Activated B cell treated with CpG ODN at 0.5 μM for 24 hours (primary cell): ENCODE data around the gene RPAP2. TPM values are rescaled to one million over a fixed set of nuclear protein-coding genes. Genes with fewer than 3 reads are reported as not detected.

Experiments
- ATAC-seq: fragments of 200-7000 bp; cut with Tn5 transposase; one replicate; pipeline ENCODE4 v1.10.0; 2021; ENCODE audit warnings: low read depth, mild to moderate bottlenecking, moderate library complexity
- CTCF ChIA-PET: fragments of 350-600 bp; sonication (Branson Sonifier 250); formaldehyde crosslinking; loops from one replicate; lab custom pipeline; 2021; ENCODE audit warnings: antibody characterized with exemption; lab: Charles Lee
- POLR2A ChIA-PET: fragments of 350-600 bp; sonication (Branson Sonifier 250); formaldehyde crosslinking; loops from one replicate; lab custom pipeline; 2021; ENCODE audit warnings: antibody characterized with exemption; lab: Charles Lee
- DNase-seq: peaks from one replicate; pipeline ENCODE4 v3.0.0; 2022
- H3K27ac Mint-ChIP-seq: one replicate; pipeline ENCODE4 v1.8.0; 2020; ENCODE audit warnings: mixed read lengths
- H3K27me3 Mint-ChIP-seq: one replicate; pipeline ENCODE4 v1.8.0; 2021; ENCODE audit warnings: mixed read lengths
- H3K36me3 Mint-ChIP-seq: one replicate; pipeline ENCODE4 v1.8.0; 2021; ENCODE audit warnings: low read depth, mixed read lengths
- H3K4me1 Mint-ChIP-seq: one replicate; pipeline ENCODE4 v1.8.0; 2021; ENCODE audit warnings: mixed read lengths
- H3K4me3 Mint-ChIP-seq: one replicate; pipeline ENCODE4 v1.8.0; 2020; ENCODE audit warnings: mild to moderate bottlenecking, mixed read lengths
- H3K9me3 Mint-ChIP-seq: one replicate; pipeline ENCODE4 v1.8.0; 2020; ENCODE audit warnings: mixed read lengths
- intact Hi-C: fragments of 100-400 bp; cut with micrococcal nuclease; formaldehyde crosslinking; loops from one replicate; pipeline ENCODE4 v1.15.1; 2024
- total RNA-seq: library from RNA; stranded (reverse); gene quantifications from 2 replicates; pipeline ENCODE4 v1.2.3, GENCODE V29; 2022
- TF ChIP-seq, protein P1 (sequence below): fragments of 200-600 bp; IDR thresholded peaks from one replicate; pipeline ENCODE4 v1.8.0; 2022; ENCODE audit warnings: antibody characterized with exemption, mild to moderate bottlenecking

Gene RPAP2
- total RNA-seq, 1 donor from 2014 or later: 31.7 TPM

DNA sequence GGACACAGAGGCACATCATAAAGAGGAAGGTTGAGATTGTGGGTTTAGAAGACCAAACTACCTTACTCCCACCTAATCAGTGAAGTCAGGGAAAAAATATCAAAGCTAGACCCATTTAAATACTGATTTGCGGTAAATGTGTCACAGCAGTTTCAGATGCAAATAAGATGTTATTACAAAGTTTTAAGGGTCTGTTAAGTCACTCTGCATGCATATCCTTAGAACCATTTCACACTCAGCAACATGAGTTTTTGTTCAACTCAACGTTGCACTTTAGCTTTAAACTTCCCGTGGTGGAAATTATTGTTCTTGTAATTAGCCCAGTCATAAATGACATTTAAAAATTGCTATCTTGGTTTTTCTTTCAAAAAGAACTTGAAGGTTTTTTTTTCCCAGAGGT, 34.8 kb downstream of the RPAP2 start:
- TF ChIP-seq, protein P1, sequence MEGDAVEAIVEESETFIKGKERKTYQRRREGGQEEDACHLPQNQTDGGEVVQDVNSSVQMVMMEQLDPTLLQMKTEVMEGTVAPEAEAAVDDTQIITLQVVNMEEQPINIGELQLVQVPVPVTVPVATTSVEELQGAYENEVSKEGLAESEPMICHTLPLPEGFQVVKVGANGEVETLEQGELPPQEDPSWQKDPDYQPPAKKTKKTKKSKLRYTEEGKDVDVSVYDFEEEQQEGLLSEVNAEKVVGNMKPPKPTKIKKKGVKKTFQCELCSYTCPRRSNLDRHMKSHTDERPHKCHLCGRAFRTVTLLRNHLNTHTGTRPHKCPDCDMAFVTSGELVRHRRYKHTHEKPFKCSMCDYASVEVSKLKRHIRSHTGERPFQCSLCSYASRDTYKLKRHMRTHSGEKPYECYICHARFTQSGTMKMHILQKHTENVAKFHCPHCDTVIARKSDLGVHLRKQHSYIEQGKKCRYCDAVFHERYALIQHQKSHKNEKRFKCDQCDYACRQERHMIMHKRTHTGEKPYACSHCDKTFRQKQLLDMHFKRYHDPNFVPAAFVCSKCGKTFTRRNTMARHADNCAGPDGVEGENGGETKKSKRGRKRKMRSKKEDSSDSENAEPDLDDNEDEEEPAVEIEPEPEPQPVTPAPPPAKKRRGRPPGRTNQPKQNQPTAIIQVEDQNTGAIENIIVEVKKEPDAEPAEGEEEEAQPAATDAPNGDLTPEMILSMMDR: no peak
- Mint-ChIP-seq H3K36me3 (peaks cover 50% of the 10 kb centered on the region), H3K27ac (no peak overlapping the region), H3K4me3 (no peak overlapping the region), H3K27me3 (no peaks in the 10 kb centered on the region), H3K9me3 (peaks cover 3% of the 10 kb centered on the region), H3K4me1 (no peaks in the 10 kb centered on the region)
- intact Hi-C loops: no loop called here
- POLR2A ChIA-PET: no interaction called here
- no peak for DNase-seq
- no peak for ATAC-seq
- CTCF ChIA-PET: interaction anchor here (0.5 kb wide), 1 partner anchor 1699 kb away, joined by 3 read pairs; no protein-coding TSS in a partner anchor

DNA sequence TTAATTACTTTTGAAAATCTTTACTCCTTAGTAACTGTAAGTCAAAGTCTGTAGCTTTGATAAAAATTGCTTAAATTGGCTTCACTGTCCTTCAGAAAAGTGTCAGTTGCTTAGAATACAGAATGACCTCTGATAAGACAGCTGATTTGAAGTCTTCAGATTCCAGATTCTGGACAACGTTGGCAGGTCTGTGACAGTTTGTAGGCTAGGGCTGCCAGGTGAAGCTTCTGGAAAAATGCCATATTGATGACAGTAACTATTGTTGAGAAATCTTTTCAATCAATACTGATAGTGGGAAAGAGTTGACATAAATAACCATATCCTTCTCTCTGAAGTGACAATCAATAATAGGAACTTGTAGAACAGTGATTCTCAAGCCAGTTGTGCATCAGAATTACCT, 41.3 kb downstream of the RPAP2 start:
- peaks cover 43% of the 10 kb centered on the region for H3K36me3 Mint-ChIP-seq
- no peaks in the 10 kb centered on the region for H3K9me3 Mint-ChIP-seq
- H3K4me3 Mint-ChIP-seq: no peak overlapping the region
- TF ChIP-seq, protein P1: no peak
- H3K27me3 Mint-ChIP-seq: no peaks in the 10 kb centered on the region
- DNase-seq (no peak), ATAC-seq (no peak)
- POLR2A ChIA-PET: no interaction called here
- no peaks in the 10 kb centered on the region for H3K4me1 Mint-ChIP-seq
- CTCF ChIA-PET: no interaction called here
- intact Hi-C loops: no loop called here
- no peak overlapping the region for H3K27ac Mint-ChIP-seq

DNA sequence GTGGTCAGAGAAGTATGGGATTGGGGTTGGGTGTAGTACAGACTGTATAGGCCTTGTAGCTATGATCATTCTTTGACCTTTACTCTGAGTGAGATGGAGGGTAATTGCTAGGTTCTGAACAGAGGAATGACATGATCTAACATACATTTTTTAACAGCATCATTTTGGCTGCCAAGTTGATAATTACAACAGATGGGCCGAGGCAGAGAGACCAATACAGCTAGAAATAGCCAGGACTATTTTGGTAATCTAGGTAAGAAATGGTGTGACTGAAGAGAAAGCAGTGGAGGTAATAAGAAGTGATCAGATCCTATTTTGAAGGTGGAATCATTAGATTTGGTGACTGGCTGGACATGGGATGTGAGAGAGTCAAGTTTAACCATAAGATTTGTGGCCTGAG, 43.5 kb downstream of the RPAP2 start:
- no peak overlapping the region for H3K27ac Mint-ChIP-seq
- no peak for ATAC-seq
- CTCF ChIA-PET: no interaction called here
- H3K36me3 Mint-ChIP-seq: peaks cover 45% of the 10 kb centered on the region
- TF ChIP-seq, protein P1: no peak
- no peaks in the 10 kb centered on the region for H3K4me1 Mint-ChIP-seq
- DNase-seq: no peak
- H3K4me3 Mint-ChIP-seq: no peak overlapping the region
- no peaks in the 10 kb centered on the region for H3K9me3 Mint-ChIP-seq
- intact Hi-C loops: no loop called here
- POLR2A ChIA-PET: no interaction called here
- H3K27me3 Mint-ChIP-seq: no peaks in the 10 kb centered on the region

DNA sequence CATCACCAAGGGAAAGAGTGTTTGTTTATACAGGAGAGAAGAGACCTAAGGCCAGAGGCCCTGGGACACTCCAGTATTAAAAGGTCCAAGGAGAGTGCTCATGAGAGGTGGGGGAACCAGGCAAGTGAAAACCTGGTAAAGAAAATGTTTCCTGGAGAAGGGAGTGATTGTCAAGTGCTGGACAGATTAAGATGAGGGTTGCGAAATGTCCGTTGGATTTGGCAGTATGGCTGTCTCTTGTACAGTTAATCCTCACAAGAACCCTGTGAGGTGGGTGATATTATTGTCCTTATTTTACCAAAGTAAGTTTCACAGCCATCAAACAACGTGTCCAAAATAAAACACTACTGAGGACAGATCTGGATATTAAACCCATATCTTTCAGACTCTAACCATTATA, 44.2 kb downstream of the RPAP2 start:
- ATAC-seq (no peak), DNase-seq (no peak)
- Mint-ChIP-seq H3K27me3 (no peaks in the 10 kb centered on the region), H3K4me3 (no peak overlapping the region), H3K36me3 (peaks cover 47% of the 10 kb centered on the region), H3K9me3 (no peaks in the 10 kb centered on the region), H3K27ac (no peak overlapping the region), H3K4me1 (no peaks in the 10 kb centered on the region)
- TF ChIP-seq, protein P1: no peak
- ChIA-PET CTCF (no interaction called here), POLR2A (no interaction called here)
- intact Hi-C loops: no loop called here

DNA sequence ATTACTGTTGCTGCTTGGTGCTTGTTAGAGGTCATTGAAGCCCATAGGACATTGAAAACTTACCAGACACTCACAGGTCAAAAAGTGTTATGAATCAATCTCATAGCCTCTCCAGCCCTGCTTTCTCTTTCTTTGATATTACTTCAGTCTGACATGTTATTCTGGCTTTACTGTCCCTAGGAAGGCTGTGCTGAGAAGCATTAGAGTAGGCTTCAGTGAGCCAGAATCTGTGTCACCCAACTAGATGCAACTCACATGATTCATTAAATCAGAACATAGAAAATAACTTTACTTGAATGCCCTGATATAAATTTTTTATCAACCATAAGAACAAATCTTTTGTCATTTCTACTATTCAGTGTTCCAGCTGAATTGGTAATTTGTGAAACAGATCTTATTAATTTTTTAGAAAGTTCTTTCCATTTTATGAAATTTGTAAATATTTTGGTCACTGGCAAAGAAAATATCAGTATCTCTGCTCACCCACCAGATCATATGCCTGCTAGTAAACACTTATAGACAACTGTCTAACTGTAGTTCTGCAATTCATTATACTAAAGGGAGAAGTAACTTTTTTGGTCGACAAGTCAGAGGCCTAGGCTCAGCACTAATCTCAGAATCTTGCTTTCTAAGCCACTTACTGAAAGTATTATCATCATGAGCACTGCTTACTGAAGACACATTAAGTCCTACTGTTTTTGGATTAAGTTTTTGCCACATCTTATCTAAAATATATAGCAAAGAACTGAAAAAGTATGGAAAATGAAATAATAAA, 48.2 kb downstream of the RPAP2 start:
- DNase-seq (no peak), ATAC-seq (no peak)
- H3K9me3 Mint-ChIP-seq: peaks cover 3% of the 10 kb centered on the region
- H3K4me3 Mint-ChIP-seq: no peak overlapping the region
- no peaks in the 10 kb centered on the region for H3K27me3 Mint-ChIP-seq
- H3K27ac Mint-ChIP-seq: no peak overlapping the region
- H3K4me1 Mint-ChIP-seq: no peaks in the 10 kb centered on the region
- TF ChIP-seq, protein P1: no peak
- intact Hi-C loops: no loop called here
- ChIA-PET CTCF (no interaction called here), POLR2A (no interaction called here)
- peaks cover 45% of the 10 kb centered on the region for H3K36me3 Mint-ChIP-seq
